GM19463 (cell line): ENCODE results near the gene SNN.
A peak's percentile ranks its signal among the peaks of the same experiment; 100 is the strongest.

ENCODE experiments used
- ATAC-seq: cut with Tn5 transposase; IDR thresholded peaks from one replicate; pipeline ENCODE4 v1.9.1; 2021; ENCODE audit warnings: mild to moderate bottlenecking, moderate library complexity; ENCODE audit not compliant: unreplicated experiment

SNN gene

DNA sequence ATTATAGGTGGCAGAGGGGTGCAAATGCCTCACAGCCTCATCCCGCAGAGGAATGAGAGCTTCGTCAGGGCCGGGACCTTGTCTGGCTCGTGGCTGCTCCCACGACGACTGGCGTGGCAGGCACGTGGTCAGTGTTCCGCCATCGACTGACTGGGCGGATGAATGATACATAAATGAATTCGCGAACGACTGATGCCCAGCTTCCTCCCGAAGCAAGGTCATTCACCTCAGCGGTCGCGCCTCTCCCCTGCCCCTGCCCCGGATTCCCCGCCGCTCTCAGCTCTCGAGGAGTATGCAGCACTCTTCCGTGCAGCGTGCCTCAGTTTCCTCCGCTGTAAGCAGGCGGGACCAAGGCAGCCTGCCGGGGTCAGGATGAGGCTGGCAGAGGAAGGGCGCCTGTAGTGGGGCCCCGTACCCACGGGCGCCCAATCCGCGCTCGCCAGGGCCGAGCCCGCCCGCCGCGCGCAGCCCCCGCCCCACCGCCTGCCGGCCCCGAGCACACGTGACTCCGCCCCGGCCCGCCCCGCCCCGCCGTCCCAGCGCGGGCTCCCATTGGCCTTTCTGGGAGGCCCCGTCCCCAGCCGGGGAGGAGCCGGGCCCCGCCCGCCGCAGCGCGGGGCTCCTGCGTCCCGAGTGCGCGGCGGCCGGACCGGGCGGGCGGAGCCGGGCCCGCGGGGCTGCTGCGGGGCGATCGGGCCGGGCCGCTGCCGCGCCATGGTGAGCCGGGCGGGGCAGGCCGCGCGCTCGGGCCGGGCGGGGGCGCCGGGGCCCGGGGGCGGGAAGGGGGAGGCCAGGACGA, at the start of gene SNN:
Gene SNN, plus strand, starts transcription at position 632 of the 799 bp plus-strand sequence. CDS start 7,605 bp downstream, outside the sequence.
- ATAC-seq = peak; percentile 72

DNA sequence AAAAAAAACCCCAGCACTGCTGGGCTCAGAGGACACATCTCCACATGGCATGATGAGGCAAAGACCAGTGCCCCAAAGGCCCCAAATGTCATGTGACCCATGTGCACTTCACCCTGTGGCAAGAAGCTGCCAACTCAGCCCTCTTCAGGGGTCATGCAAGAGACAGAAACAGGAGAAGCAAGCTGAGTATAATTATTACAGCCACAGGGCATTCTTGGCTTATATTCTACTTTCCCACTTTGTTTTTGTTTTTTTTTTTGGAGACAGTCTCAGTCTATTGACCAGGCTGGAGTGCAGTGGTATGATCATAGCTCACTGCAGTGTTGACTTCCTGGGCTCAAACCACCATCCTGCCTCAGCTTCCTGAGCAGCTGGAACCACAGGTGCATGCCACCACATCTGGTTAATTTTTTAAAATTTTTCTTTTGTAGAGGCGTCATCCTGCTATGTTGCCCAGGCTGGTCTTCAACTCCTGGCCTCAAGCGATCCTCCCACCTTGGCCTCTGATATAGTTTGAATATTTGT, 48.9 kb upstream of the SNN start:
- ATAC-seq = no peak

DNA sequence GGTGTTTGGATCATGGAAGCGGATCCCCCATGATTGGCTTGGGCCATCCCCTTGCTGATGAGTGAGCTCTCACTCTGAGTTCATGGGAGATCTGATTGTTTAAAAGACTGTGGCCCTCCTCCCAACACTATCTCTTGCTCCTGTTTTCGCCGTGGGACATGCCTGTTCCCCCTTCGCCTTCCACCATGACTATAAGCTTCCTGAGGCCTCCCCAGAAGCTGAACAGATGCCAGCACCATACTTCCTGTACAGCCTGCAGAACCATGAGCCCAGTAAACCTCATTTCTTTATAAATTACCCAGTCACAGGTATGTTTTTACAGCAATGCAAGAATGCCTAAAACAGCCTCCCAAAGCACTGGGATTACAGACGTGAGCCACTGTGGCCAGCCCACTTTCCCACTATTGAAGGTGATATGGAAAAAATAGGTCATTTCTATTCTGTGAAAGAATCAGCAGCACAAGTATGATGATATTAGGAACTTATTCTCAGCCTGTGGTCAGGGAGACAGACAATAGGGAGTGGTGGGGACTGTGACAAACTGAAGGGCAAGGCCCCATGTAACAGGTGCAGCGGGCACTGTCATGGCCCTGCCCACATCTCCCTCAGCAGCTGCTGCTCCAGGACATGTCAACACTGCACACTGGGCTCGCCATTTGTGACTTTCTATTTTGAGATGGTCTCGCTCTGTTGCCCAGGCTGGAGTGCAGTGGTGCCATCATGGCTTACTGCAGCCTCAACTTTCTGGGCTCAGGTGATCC, 47.8 kb upstream of the SNN start:
- no peak for ATAC-seq

DNA sequence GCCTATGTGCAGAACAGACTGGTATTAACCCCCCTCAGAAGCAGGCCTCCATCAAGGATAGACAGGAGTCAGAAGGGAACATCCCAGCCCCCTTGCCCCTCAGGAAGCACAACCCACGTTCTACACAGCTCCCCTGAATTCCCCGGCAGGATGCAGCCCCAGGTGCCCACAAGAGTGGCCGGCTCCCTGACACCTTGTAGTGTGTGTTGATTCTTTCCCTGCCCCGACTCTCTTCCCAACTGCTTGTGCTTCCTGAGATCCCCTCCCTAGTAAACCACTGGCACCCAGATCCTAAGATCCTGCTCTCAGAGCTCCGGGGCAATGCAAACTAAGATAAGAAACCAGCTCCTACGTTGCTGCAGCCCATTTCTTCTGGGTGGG, 46.7 kb upstream of the SNN start:
- no peak for ATAC-seq

DNA sequence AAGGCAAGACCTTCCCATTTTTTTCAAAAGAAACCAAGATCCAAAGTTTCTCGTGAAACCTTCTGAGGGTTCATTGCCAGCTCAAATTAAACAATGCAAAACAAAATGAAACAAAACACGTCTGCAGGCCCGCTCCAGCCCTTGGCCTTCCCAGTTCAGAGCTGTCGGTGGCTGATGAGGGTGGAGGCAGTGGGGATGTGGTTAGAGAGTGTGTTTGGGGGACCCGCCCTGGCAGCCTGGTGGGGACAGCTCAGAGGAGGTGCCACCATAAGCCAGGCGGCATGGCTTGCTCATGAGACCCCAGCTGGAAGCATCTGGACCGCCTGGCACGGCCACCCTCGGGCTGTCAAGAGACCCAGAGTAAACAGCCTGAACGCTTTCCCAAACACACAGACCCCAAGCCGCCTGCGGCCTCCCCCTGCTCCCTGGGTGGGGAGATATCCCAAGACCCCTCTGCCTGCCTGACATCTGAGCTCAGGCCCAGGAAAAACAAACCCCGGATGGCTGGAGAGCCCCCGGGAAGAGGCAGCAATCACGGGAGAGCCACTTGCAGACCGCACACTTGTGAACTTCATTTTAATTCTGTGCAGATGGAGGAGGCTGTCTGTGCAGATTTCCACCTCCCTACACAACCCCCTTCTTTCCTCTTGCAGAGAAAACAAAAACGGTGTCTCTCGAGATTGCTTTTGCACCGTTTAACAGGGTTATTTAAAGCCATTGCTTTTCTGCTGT, 46.2 kb upstream of the SNN start:
- no peak for ATAC-seq

DNA sequence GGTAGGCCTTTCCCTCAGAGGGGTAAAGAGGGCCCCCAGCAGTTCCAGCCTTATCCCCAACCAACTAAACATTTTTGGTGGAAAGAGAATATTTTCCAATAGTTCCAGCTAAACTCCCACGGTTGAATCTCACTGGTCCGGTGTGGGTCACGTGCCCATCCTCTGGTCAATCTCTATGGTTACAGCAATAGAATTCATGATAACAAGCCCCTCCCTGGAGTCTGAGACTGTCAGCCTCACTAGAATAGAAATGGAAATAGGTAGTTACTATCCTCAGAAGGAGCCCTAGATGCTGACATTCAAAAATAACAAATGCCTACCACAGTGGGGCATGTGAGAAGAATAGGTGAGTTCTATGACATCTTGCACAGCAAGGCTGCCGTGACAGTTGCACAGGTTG, 44.0 kb upstream of the SNN start:
- ATAC-seq = no peak

DNA sequence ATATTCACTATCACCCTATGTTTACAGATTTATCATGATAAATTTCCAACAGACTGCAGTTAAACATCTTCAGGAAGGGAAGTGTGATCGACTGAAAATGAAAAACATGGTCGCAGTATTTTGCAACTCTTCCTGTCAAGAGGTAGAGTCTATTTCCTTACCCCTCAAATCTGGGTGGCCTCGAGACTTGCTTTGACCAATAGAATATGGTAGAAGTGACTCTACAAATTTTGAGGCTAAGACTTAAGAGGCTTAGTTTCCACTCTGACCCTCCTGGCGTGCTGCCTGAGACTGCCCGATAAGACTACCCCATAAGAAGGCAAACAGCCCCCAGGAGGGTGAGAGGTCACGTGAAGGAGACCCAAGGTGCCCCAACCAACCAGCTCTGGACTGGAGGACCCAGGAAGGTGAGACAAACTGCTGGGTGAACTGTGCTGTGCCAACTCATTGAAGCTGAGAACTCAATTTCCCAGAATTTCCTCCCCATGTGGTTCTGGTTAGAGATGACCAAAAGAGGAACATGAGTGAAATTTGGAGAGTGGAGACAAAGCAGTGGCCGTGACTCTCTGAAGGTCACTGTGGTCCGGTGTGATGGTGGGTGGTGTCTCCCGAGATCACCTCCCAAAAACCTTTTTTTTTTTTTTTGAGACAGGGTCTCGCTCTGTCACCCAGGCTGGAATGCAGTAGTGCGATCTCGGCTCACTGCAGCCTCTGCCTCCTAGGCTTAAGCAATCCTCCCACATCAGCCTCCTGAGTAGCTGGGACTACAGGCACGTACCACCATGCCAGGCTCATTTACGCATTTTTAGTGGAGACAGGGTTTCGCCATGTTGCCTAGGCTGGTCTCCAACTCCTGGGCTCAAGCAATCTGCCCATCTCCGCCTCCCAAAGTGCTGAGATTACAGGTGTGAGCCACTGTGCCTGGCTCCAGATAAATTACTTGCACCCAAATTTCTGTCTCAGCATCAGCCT, 43.3 kb upstream of the SNN start:
- ATAC-seq = no peak

DNA sequence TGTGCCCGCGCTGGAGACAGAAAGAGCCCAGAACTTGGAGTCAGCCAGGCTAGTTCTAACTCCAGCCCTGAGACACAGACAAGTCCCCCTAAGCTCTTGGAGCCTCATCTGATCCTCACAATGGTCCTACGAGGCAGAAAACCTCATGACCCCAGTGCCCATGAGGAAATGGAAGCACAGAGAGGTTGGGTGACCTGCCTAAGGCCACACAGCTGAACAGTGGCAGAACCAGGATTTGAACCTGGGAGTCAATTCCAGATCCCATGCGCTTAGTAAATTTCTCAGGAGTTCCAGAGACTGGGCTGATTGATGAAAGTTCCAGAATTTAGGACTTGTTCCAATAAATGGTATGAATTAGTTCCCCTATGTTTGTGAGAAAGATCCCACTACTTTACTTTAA, 42.5 kb upstream of the SNN start:
- no peak for ATAC-seq

DNA sequence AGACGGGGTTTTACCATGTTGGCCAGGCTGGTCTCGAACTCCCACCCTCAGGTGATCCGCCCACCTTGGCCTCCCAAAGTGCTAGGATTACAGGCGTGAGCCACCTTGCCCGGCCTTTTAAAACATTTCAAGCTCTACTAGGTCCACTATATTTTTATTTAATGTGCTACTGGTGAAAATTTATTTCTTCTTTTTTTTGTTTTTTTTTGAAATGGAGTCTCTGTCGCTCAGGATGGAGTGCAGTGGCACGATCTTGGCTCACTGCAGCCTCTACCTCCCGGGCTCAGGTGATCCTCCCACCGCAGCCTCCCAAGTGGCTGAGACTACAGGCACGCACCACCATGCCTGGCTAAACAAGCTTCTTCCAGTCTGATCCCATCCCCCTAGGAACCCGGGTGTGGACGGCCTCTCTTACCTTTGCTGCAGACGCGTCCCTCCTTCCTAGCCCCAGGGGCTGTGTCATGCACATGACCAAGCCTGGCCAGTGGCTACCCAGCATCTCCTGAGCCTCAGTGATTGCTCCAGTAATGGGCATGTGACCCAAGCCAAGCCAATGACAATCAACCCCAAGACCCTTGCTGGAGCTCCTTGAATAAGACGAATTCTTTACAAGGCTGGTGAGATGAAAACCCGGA, 41.5 kb upstream of the SNN start:
- ATAC-seq = no peak

DNA sequence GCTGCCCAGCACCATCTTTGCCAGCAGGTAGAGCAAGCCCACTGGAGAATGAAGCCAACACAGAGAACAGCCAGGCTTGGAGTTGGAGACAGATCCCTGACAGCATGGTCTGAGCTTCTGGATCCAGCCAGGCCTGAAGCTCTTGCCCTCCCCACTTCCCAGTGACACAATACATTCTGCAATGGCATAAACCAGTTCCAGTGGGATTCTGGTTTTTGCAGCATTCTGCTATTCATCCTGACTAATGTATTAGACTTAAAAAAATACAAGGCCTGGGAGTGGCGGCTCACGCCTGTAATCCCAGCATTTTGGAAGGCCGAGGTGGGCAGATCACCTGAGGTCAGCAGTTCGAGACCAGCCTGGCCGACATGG, 41.0 kb upstream of the SNN start:
- no peak for ATAC-seq

DNA sequence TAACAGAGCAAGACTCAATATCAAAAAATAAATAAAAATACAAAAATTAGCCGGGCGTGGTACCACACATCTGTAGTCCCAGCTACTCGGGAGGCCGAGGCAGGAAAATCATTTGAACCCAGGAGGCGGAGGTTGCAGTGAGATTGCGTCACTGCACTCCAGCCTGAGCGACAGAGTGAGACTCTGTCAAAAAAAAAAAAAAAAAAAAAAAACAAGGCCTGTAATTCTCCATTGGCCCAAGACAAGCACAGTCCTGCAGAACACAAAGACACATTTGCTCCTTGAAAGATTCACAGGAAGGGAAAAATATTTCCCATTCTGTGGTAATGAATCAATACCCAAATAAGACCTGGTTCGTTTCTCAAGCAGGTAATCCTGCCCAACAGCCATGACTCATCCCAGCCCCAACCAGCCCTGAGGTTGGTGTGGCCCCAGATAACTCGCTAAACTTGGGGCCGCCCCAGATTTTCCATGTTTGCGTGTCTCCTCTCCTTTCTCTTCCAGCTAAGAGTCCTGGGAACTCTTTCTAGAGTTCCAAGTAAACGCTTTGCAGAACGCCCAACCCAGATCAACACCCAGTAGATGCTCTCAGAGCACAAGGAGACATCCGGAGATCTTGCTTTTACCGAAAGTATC, 40.3 kb upstream of the SNN start:
- ATAC-seq = no peak

DNA sequence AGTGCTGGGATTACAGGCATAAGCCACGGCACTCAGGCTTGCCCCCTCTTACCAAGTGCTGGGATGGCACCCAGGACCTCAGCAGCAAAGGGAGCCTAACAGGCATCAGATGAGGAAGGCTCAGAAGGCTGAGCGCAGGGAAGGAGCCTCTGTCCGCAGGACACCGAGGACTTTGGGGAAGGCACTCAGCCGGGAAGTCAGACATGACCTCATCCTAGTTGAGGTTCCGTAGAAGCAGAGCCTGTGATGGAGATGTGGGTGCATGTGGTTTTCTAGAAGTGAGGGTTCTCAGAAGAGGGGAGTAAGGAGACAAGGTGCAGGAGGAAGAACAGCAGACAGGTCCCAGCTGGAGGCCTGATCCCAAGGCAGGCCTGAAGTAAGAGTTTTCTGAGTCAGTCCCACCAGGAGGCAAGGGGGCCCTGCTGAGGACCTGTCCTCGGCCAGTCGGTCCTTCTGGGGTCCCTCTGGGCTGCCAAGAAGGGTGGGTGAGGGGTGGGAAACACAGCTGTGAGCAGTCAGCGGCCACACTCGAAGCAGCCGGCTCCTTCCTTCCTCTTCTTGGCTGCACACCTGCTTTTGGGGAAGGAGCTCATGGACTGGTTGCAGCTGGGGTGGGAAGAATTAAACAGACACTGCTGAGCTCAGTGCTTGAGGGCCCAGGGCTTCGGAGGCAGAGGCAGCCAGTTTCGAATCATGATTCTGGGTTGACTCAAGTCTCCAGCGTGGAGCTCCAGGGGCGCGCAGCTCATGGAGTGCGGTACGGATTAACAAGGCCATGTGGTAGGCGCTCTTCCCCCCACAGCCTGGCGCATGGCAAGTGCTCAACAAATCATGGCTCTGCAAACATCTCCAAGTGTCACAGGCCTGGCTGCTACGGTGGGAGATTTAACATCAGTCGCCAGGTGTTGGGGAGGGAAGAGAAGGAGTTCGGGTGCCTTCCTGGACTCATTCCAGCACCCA, 38.9 kb upstream of the SNN start:
- no peak for ATAC-seq

DNA sequence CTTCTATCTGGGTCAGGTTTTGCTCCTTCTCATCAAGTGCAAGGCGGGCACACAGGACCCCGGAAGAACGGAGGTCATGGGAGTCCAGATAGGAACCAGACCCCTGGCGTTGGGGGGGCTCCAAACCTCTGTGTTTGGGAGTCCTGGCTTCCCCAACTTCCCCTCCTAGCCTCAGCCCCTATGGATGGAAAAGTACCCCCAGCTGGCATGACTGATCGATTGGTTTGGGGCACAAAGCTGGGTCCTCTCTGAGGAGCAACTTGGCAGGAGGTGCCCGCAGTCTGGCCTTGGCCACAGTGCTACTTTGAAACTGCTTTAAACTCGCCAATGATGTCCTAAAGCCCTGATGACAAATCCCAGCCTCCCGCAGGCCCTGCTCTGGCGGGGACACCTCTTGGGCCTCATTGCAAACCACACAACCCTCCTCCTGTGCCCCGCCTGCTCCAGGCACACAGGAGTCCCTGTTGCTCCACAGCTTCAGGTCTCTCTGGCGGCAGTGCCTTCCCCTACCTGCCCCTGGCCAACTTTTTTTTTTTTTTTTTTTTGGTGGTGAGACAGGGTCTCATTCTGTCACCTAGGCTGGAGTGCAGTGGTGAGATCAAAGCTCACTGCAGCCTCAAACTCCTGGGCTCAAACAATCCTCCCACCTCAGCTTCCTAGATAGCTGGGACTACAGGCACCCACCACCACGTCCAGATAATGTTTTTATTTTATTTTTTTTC, 38.0 kb upstream of the SNN start:
- ATAC-seq = no peak

DNA sequence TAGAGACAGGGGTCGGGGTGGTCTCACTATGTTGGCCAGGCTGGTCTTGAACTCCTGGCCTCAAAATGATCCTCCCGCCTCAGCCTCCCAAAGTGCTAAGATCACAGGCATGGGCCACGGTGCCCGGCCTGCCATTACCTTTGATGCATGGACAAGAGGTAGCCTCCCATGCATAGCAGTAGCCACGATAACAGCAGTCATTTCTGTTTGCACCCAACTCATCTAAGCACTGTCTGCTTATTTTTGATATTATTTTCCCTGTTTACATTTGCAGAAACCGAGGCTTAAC, 37.5 kb upstream of the SNN start:
- ATAC-seq = no peak

DNA sequence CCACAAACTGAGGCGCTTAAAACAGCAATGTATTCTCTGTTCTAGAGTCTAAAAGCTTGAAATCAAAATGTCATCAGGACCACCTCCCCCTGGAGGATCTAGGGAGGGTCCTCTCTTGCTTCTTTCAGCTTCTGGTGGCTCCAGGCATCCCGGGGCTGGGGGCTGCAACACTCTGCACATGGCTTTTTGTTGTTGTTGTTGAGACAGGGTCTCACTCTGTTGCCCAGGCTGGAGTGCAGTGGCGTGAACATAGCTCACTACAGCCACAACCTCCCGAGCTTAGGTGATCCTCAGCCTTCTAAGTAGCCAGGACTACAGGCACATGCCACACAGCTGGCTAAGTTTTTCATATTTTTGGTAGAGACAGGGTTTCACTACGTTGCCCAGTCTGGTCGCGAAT, 37.0 kb upstream of the SNN start:
- no peak for ATAC-seq

DNA sequence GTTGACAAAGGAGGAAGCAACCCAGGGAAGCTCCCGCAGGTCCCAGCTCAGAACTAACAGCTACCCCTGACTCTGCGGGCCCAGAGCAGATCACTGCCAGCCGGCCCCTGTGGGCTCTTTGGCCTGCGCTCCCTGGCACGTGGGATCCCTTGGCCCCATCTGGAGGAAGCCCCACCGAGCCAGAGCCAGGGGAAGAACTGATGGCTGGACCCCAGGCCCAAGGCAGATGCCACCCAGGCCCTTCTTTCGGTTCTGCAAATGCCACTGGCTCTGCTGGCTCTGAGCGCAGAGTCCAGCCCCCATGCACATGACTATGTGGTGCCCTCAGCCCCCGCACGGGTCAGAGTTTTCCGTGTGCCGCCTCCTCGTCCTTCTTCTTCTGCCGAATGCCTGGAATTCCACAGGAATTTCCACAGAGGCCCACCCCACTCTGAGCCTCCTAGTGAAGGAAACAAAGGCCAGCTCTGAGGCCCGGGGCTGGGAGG, 35.8 kb upstream of the SNN start:
- ATAC-seq = no peak

DNA sequence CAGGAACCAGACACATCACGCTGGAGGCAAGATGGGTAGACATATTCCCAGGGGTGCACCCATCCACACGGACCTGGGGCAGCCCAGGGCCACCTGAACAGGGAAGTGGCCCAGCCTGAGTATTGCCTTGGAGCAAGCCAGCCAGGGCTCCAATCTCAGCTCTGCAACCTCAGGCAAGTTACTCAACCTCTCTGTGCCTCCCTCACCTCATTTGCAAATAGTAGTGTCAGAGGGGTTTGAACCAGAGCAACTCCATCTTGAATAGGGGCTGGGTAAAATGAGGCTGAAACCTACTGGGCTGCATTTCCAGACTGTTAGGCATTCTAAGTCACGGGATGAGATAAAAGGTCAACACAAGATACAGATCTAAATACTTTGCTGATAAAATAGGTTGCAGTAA, 35.1 kb upstream of the SNN start:
- ATAC-seq = no peak

DNA sequence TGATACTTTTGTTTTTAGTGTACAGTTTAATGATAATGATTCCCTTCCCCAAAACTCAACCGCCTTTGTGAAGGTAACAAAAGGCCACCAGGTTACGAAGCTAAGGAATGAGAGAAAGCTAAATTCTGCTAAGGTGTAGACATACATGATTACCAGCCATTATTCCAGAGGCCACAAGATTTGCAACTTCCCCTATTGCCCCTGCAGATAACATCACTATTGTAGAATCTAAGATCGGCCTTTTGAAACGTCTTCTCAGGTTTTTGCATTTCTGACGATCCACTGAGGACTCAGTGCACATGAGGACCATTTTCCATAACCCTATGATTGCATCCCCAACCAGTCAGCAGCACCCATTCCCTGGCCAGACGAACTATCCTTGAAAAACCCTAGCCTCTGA, 33.9 kb upstream of the SNN start:
- no peak for ATAC-seq
